Measurements from ENCODE around the gene AHSG. TPM values are rescaled to one million over a fixed set of nuclear protein-coding genes. Genes with fewer than 3 reads are reported as not detected.
"Not testable (repeated sequence)": the region's sequence is repeated elsewhere in the genome, so short reads cannot be mapped to it uniquely, and the experiment has no call there.

The AHSG gene, protein sequence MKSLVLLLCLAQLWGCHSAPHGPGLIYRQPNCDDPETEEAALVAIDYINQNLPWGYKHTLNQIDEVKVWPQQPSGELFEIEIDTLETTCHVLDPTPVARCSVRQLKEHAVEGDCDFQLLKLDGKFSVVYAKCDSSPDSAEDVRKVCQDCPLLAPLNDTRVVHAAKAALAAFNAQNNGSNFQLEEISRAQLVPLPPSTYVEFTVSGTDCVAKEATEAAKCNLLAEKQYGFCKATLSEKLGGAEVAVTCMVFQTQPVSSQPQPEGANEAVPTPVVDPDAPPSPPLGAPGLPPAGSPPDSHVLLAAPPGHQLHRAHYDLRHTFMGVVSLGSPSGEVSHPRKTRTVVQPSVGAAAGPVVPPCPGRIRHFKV
- 0.19 and 0.27 TPM in 2 replicates for total RNA-seq
- long read RNA-seq, partial matches to known transcripts = 0 of 1 reads
- long read RNA-seq, other reads (novel, unspliced or antisense) = 1 of 1 reads

DNA sequence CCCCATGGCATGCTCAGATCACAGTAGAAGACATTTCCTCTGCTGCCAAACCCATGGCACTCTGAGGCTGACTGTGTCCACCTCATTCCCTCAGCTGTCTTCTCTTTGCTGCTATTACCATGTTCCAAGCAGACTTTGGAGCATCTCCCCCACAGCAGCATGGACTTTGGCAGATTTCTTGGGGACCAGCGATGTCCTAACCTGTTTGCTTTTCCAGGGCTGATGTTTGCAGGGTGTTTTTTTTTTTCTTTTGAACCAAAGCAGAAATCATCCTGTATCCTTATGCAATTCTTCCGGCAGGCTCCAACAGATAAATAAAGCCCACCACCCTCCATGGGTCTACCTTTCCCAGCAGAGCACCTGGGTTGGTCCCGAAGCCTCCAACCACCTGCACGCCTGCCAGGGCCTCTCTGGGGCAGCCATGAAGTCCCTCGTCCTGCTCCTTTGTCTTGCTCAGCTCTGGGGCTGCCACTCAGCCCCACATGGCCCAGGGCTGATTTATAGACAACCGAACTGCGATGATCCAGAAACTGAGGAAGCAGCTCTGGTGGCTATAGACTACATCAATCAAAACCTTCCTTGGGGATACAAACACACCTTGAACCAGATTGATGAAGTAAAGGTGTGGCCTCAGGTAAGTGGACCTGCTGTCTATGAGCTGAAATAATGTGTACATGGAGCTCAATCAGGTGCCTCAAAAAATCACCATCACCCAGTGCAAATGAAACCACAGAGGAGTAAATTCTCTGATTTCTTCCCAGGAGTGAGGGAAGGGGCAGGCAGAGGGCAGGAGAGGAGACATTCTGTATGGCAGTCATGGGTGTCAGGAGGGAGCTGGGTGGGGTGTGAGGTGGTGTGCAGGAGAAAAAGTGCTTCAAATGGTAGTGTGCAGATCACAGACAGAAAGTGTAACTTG lies at the start of gene AHSG:
TSS of gene AHSG (plus strand) at position 340 of the 916 bp plus-strand sequence. CDS start at position 422, 82 bp downstream.
- Mint-ChIP-seq H3K9me3 (ENCODE audit: low read depth) (no peaks in the 10 kb centered on the region), H3K36me3 (ENCODE audit: insufficient read depth) (no peaks in the 10 kb centered on the region), H3K4me1 (ENCODE audit: low read depth) (peaks cover 5% of the 10 kb centered on the region), H3K4me3 (ENCODE audit: low read depth) (no peak within 1 kb of the TSS), H3K27me3 (peaks cover 44% of the 10 kb centered on the region), H3K27ac (no peak within 1 kb of the TSS)
- TF ChIP-seq, protein P1, sequence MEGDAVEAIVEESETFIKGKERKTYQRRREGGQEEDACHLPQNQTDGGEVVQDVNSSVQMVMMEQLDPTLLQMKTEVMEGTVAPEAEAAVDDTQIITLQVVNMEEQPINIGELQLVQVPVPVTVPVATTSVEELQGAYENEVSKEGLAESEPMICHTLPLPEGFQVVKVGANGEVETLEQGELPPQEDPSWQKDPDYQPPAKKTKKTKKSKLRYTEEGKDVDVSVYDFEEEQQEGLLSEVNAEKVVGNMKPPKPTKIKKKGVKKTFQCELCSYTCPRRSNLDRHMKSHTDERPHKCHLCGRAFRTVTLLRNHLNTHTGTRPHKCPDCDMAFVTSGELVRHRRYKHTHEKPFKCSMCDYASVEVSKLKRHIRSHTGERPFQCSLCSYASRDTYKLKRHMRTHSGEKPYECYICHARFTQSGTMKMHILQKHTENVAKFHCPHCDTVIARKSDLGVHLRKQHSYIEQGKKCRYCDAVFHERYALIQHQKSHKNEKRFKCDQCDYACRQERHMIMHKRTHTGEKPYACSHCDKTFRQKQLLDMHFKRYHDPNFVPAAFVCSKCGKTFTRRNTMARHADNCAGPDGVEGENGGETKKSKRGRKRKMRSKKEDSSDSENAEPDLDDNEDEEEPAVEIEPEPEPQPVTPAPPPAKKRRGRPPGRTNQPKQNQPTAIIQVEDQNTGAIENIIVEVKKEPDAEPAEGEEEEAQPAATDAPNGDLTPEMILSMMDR (IDR thresholded peaks at IDR 0.05; ENCODE audit: unreplicated experiment) = no peak
- DNase-seq (ENCODE audit: low spot score, unreplicated experiment) = no peak

DNA sequence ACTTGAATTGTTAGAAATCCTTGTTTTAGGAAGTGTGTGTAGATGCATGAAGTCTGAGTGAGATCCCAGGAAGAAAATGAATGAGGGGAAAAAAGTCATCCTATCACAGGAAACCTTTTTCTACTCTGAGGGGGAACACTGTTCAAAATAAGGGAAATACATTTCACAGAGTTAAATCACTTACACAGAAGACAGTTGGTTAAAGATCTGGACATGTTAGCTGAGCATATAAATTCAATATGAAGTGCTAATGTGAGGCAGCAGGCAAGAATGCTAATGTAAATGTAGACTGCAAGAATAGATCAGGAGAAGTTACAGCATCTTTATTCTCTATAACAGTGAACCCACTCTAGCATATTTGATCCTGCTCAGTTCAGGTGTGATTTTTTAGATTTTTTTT lies 48.3 kb upstream of the AHSG start:
- H3K36me3 Mint-ChIP-seq (ENCODE audit: insufficient read depth) = peaks cover 2% of the 10 kb centered on the region
- DNase-seq (ENCODE audit: low spot score, unreplicated experiment) = no peak
- peaks cover 14% of the 10 kb centered on the region for H3K4me1 Mint-ChIP-seq (ENCODE audit: low read depth)
- H3K9me3 Mint-ChIP-seq (ENCODE audit: low read depth) = no peaks in the 10 kb centered on the region
- TF ChIP-seq, protein P1 (IDR thresholded peaks at IDR 0.05; ENCODE audit: unreplicated experiment) = no peak
- H3K27ac Mint-ChIP-seq = no peak overlapping the region
- no peak overlapping the region for H3K4me3 Mint-ChIP-seq (ENCODE audit: low read depth)
- H3K27me3 Mint-ChIP-seq = no peaks in the 10 kb centered on the region

DNA sequence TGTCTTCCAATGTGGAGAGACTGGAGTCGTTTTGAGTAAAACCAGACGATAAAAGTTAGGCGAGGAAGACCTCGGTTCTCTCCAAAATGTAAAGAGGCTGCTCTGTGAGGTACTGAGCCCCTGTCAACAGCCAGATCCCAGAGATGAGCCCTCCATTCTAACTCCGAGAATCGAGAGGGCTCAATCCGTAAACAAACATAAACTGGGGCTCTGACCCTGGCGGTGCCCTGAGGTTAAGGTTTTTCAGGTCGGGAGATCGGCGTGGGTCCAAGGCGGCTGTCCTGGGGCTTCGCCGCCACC lies 46.1 kb upstream of the AHSG start:
- Mint-ChIP-seq H3K4me3 (ENCODE audit: low read depth) (peak overlapping the region; percentile 92), H3K36me3 (ENCODE audit: insufficient read depth) (peaks cover 2% of the 10 kb centered on the region), H3K27me3 (no peaks in the 10 kb centered on the region), H3K27ac (peak overlapping the region; percentile 96), H3K4me1 (ENCODE audit: low read depth) (peaks cover 26% of the 10 kb centered on the region), H3K9me3 (ENCODE audit: low read depth) (no peaks in the 10 kb centered on the region)
- no peak for DNase-seq (ENCODE audit: low spot score, unreplicated experiment)
- TF ChIP-seq, protein P1 (IDR thresholded peaks at IDR 0.05; ENCODE audit: unreplicated experiment) = no peak

DNA sequence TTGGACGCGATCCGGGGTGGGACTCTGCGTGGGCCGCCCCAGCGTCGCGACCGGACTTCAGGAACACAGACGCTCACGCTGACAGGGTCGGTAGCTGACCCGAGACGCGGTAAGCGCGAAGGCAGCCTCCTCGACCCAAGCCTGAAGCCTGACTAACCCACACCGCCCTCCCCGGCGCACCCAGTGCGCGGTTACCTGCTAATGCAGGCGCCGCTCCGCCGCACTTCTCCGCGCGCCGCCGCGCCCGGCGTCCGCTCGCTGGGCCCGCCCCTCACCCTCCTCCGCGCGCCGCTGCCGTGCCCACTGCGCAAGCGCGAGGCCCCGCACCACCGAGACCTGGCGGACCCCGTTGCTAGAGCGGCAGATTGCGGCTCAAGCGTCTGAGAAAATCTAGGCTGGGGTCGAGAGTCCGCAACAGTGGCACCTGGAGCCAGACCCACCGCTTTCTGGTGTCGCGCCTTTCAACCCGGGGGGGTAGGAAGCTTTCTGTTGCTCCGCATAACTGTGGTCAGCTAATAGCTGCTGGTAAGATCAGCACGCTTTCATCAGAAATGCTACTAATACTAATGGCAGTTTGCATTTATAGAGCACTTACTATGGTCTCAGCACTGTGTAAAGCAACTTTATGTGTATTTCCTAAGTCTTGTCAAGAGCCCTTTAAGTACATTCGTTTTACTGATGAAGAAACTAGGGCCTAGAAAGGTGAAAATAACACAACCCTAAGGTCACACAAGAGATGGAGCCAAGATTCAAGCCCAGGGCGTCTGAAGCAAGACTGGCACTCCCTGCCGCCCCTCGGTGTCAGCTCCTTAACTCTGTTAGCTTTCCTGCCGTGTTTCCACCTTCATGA lies 45.6 kb upstream of the AHSG start, which contains the start of gene TBCCD1:
TSS of gene TBCCD1 (minus strand) at position 268 of the 850 bp plus-strand sequence. CDS start 3,010 bp downstream, outside the sequence.
- peaks cover 26% of the 10 kb centered on the region for H3K4me1 Mint-ChIP-seq (ENCODE audit: low read depth)
- peaks cover 2% of the 10 kb centered on the region for H3K36me3 Mint-ChIP-seq (ENCODE audit: insufficient read depth)
- no peaks in the 10 kb centered on the region for H3K27me3 Mint-ChIP-seq
- peak; percentile 98 for DNase-seq (ENCODE audit: low spot score, unreplicated experiment)
- TF ChIP-seq, protein P1 (IDR thresholded peaks at IDR 0.05; ENCODE audit: unreplicated experiment) = no peak
- H3K27ac Mint-ChIP-seq = peak within 1 kb of the TSS; percentile 96
- no peaks in the 10 kb centered on the region for H3K9me3 Mint-ChIP-seq (ENCODE audit: low read depth)
- peak within 1 kb of the TSS; percentile 92 for H3K4me3 Mint-ChIP-seq (ENCODE audit: low read depth)

DNA sequence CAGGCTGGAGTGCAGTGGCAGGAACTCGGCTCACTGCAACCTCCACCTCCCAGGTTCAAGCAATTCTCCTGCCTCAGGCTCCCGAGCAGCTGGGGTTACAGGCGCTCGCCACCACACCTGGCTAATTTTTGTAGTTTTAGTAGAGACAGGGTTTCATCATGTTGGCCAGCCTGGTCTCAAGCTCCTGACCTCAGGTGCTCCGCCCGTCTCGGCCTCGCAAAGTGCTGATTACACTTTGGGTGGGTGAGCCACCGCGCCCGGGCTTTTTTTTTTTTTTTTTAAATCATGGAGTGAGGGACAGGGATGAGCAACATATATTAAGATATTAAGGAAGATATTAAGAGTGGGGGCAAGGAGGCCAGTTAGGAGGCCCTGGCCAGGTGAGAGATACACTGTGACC lies 43.5 kb upstream of the AHSG start:
- DNase-seq (ENCODE audit: low spot score, unreplicated experiment); H3K27me3 Mint-ChIP-seq; H3K27ac Mint-ChIP-seq; H3K9me3 Mint-ChIP-seq (ENCODE audit: low read depth); H3K36me3 Mint-ChIP-seq (ENCODE audit: insufficient read depth): not testable (repeated sequence)
- H3K4me3 Mint-ChIP-seq (ENCODE audit: low read depth) = peak overlapping the region; percentile 92
- H3K4me1 Mint-ChIP-seq (ENCODE audit: low read depth) = peaks cover 26% of the 10 kb centered on the region

Measured in progenitor cell of endocrine pancreas (in vitro differentiated cells).